H1 (cell line): ENCODE data around the gene SULF2. TPM values are rescaled to one million over a fixed set of nuclear protein-coding genes. Genes with fewer than 3 reads are reported as not detected.
A peak's percentile ranks its signal among the peaks of the same experiment; 100 is the strongest.

Source experiments
- CBX5 ChIP-seq: fragments of 300-800, 300-1000 bp; sonication (generic); IDR thresholded peaks from 2 replicates; pipeline ENCODE4 v1.7.1; 2016; ENCODE audit warnings: antibody characterized with exemption, low read length, low read depth
- CHD2 ChIP-seq: IDR thresholded peaks from 2 replicates; pipeline ENCODE4 v1.6.1; 2012; ENCODE audit warnings: low read length, improper control_type of control experiment
- CREB1 ChIP-seq: IDR thresholded peaks from 2 replicates; pipeline ENCODE4 v1.6.1; 2012; ENCODE audit warnings: inconsistent platforms
- CTBP2 ChIP-seq: IDR thresholded peaks from 2 replicates; pipeline ENCODE4 v1.7.0; 2011; ENCODE audit warnings: borderline replicate concordance, mild to moderate bottlenecking, moderate library complexity, mixed read lengths, low read length; ENCODE audit not compliant: insufficient read depth, insufficient read length
- EGR1 ChIP-seq: IDR thresholded peaks from 2 replicates; pipeline ENCODE4 v1.6.1; 2011; ENCODE audit warnings: low read depth, low read length, borderline replicate concordance
- JUN ChIP-seq: IDR thresholded peaks from 2 replicates; pipeline ENCODE4 v1.6.1; 2011; ENCODE audit warnings: low read depth, mild to moderate bottlenecking, improper control_type of control experiment, low read length
- KDM4A ChIP-seq: IDR thresholded peaks from one replicate; pipeline ENCODE4 v1.7.1; 2012; ENCODE audit warnings: low read depth, mild to moderate bottlenecking, moderate library complexity, low read length, inconsistent platforms; ENCODE audit not compliant: severe bottlenecking
- RBBP5 ChIP-seq: IDR thresholded peaks from 2 replicates; pipeline ENCODE4 v1.7.1; 2012; ENCODE audit warnings: low read depth, mild to moderate bottlenecking, inconsistent platforms, low read length, moderate library complexity, borderline replicate concordance
- RNF2 ChIP-seq: fragments of 200-900, 300-1000 bp; sonication (generic); IDR thresholded peaks from 2 replicates; pipeline ENCODE4 v1.7.1; 2016; ENCODE audit warnings: borderline replicate concordance, low read depth, mild to moderate bottlenecking, antibody characterized with exemption, low read length; ENCODE audit not compliant: poor library complexity, severe bottlenecking; ENCODE audit errors: missing control alignments
- SIX5 ChIP-seq: IDR thresholded peaks from 2 replicates; pipeline ENCODE4 v1.6.1; 2011; ENCODE audit warnings: mild to moderate bottlenecking, low read depth, low read length
- TCF12 ChIP-seq: IDR thresholded peaks from 2 replicates; pipeline ENCODE4 v1.6.1; 2011; ENCODE audit warnings: low read depth, mild to moderate bottlenecking, low read length
- USF2 ChIP-seq: IDR thresholded peaks from 2 replicates; pipeline ENCODE4 v1.6.1; 2011; ENCODE audit warnings: low read length, improper control_type of control experiment
- ZNF274 ChIP-seq: IDR thresholded peaks from 2 replicates; pipeline ENCODE4 v1.7.0; 2012; ENCODE audit warnings: low read length, borderline replicate concordance; ENCODE audit errors: extremely low read depth
- polyA plus RNA-seq, 7 experiments: library from polyadenylated mRNA; depleted of rRNA in 3 of 7; stranded (reverse) in 5 of 7; unstranded in 2 of 7; fragments of >200 nt in 5 of 7; fragments of 200-250 nt in 2 of 7; gene quantifications; 1 replicate in 5 of 7; 2 replicates in 1 of 7; 4 replicates in 1 of 7; pipeline versions ENCODE4 v1.2.1 to v1.2.3, GENCODE V29; 2011 to 2013; ENCODE audit warnings: missing spikeins in 2 of 7, mixed read lengths in 2 of 7
- total RNA-seq: library from RNA; stranded (reverse); fragmentation: NEBNext Ultra II Directional; extraction: Animal tissue kit (Norgen Biotek cat#: 25700); gene quantifications from 2 replicates; pipeline ENCODE4 v1.2.1, GENCODE V29; 2021

SULF2 gene
- total and polyA plus RNA-seq, 2 of the 8 experiments (the other 6 are each of a cell fraction or from before 2014, with no cell fraction given) = 15.7 to 28.2 TPM

- no peak for TF ChIP-seq CHD2
- TF ChIP-seq CREB1 = no peak
- TF ChIP-seq USF2 = no peak
- no peak for TF ChIP-seq JUN
- TF ChIP-seq KDM4A = peak; percentile 52
- TF ChIP-seq TCF12 = no peak
- TF ChIP-seq EGR1 = no peak; the same call in 1 of the 2 replicates
- peak; percentile 78 for TF ChIP-seq RBBP5
- TF ChIP-seq RNF2 = no peak
- TF ChIP-seq ZNF274 = no peak
- no peak for TF ChIP-seq SIX5
- TF ChIP-seq CBX5 = no peak
- no peak for TF ChIP-seq CTBP2
Observed at GRCh38 chr20:47785854-47786764, 828 bp upstream of the SULF2 start (continued).
